Measurements from ENCODE around the gene CDC42BPB.

CDC42BPB gene

DNA sequence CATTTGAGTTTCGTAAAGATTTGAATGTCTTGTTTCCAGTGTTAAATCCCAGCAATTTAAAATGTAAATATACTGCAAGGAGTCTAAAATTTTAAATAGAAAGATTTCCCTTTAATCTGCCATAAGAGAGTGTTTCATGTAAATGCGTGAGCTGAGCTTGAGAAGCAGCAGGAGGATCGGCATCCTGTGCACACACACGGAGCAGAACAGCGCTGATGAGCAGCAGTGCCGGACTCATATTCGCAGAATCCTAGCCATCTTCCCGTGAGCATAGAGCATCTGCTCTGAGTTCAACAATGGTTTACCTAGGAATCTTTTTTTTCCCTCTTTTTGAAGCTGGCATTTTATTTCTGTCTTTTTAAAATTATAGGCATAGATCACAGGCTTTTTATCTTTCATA lies 164.7 kb downstream of the CDC42BPB start:
- Histone ChIP-seq H3K27ac (no peak overlapping the region), H3K27me3 (no peaks in the 10 kb centered on the region), H3K9me3 (no peaks in the 10 kb centered on the region), H3K4me3 (no peak overlapping the region), H3K4me1 (no peaks in the 10 kb centered on the region), H3K36me3 (peaks cover 0 to 31% (median 4%) of the 10 kb centered on the region in 3 donors)
- DNase-seq: no peak
- intact Hi-C loops (cut with DNase I; ENCODE audit: low total_unique reads): no loop called here
- TF ChIP-seq, protein P1, sequence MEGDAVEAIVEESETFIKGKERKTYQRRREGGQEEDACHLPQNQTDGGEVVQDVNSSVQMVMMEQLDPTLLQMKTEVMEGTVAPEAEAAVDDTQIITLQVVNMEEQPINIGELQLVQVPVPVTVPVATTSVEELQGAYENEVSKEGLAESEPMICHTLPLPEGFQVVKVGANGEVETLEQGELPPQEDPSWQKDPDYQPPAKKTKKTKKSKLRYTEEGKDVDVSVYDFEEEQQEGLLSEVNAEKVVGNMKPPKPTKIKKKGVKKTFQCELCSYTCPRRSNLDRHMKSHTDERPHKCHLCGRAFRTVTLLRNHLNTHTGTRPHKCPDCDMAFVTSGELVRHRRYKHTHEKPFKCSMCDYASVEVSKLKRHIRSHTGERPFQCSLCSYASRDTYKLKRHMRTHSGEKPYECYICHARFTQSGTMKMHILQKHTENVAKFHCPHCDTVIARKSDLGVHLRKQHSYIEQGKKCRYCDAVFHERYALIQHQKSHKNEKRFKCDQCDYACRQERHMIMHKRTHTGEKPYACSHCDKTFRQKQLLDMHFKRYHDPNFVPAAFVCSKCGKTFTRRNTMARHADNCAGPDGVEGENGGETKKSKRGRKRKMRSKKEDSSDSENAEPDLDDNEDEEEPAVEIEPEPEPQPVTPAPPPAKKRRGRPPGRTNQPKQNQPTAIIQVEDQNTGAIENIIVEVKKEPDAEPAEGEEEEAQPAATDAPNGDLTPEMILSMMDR (IDR thresholded peaks at IDR 0.05): no peak

- H3K36me3 ChIP-seq: peaks cover 0 to 37% (median 4%) of the 10 kb centered on the region in 3 donors
- H3K9me3 ChIP-seq: no peaks in the 10 kb centered on the region
- H3K4me1 ChIP-seq: no peaks in the 10 kb centered on the region
- no peaks in the 10 kb centered on the region for H3K27me3 ChIP-seq
- TF ChIP-seq, protein P1 (IDR thresholded peaks at IDR 0.05): no peak
- no peak overlapping the region for H3K4me3 ChIP-seq
- H3K27ac ChIP-seq: no peak overlapping the region
- intact Hi-C loops (cut with DNase I; ENCODE audit: low total_unique reads): no loop called here
- DNase-seq: no peak
Measured at GRCh38 chr14:102891556-102891955, 165.8 kb downstream of the CDC42BPB start.

- DNase-seq: no peak
- no peaks in the 10 kb centered on the region for H3K27me3 ChIP-seq
- H3K4me3 ChIP-seq: no peak overlapping the region
- TF ChIP-seq, protein P1 (IDR thresholded peaks at IDR 0.05): no peak
- H3K36me3 ChIP-seq: peaks cover 0 to 41% (median 4%) of the 10 kb centered on the region in 3 donors
- no peaks in the 10 kb centered on the region for H3K4me1 ChIP-seq
- no peaks in the 10 kb centered on the region for H3K9me3 ChIP-seq
- H3K27ac ChIP-seq: no peak overlapping the region
- intact Hi-C loops (cut with DNase I; ENCODE audit: low total_unique reads): no loop called here
Measured at GRCh38 chr14:102891111-102891510, 166.2 kb downstream of the CDC42BPB start.

- H3K36me3 ChIP-seq: peaks cover 0 to 45% (median 7%) of the 10 kb centered on the region in 3 donors
- H3K9me3 ChIP-seq: no peaks in the 10 kb centered on the region
- TF ChIP-seq, protein P1 (IDR thresholded peaks at IDR 0.05): no peak
- no peaks in the 10 kb centered on the region for H3K4me1 ChIP-seq
- no peaks in the 10 kb centered on the region for H3K27me3 ChIP-seq
- no peak overlapping the region for H3K4me3 ChIP-seq
- no peak for DNase-seq
- no peak overlapping the region for H3K27ac ChIP-seq
- intact Hi-C loops (cut with DNase I; ENCODE audit: low total_unique reads): no loop called here
Measured at GRCh38 chr14:102889615-102890014, 167.7 kb downstream of the CDC42BPB start.

DNA sequence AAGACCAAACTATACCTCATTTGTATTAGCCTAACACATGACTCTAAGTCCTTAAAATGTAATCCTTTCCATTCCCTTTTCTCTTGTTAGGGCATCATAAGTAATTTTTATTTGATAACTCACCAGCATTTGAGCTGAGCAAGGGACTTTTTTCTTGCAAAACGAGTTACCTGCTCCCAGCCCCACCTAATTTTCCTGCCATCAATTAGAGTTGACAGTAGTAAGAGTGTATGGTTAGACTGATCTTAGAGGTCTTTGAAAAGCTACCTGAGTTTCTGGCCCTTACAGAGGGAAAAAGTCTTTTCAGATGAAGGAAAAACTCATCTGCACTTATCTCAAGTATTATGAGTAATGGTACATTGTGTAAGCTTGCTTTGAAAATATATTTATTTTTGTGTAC lies 168.6 kb downstream of the CDC42BPB start:
- DNase-seq: no peak
- peaks cover 0 to 48% (median 7%) of the 10 kb centered on the region in 3 donors for H3K36me3 ChIP-seq

More for the DNA sequence above, 168.6 kb downstream of the CDC42BPB start:
- no peaks in the 10 kb centered on the region for H3K4me1 ChIP-seq
- intact Hi-C loops (cut with DNase I; ENCODE audit: low total_unique reads): no loop called here
- TF ChIP-seq, protein P1 (IDR thresholded peaks at IDR 0.05): no peak
- no peak overlapping the region for H3K27ac ChIP-seq
- H3K4me3 ChIP-seq: no peak overlapping the region
- no peaks in the 10 kb centered on the region for H3K27me3 ChIP-seq
- H3K9me3 ChIP-seq: no peaks in the 10 kb centered on the region
